GM19351 (cell line): ENCODE measurements around the gene ARHGEF12.

Experiments used
- ATAC-seq: cut with Tn5 transposase; IDR thresholded peaks from one replicate; pipeline ENCODE4 v1.9.1; 2021; ENCODE audit warnings: mild to moderate bottlenecking, moderate library complexity; ENCODE audit not compliant: unreplicated experiment

ARHGEF12 gene

DNA sequence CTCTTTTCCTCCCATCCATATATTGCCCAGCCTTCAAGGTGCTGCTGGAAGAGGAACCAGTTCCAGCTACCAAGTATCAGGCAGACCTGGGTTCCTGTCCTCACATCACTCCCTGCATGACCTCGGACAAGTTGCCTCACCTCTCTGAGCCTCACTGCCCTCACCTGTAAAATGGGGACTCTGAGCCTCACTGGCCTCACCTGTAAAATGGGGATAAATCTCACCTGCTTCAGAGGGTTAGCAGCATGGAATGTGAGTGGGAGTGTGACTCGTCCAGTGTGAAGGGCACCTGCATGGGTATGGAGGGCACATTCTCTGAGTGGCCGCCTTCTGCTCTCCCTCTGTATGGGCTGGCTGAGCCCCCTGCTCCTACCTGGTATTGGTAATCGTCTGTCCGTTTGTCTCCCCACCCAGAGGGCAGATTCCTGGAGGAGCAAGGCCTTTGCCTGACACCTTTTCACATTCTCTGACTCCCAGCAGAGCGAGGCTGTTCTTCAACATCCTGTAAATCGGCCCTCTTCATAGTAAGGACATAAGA, 179.0 kb downstream of the ARHGEF12 start:
- no peak for ATAC-seq

DNA sequence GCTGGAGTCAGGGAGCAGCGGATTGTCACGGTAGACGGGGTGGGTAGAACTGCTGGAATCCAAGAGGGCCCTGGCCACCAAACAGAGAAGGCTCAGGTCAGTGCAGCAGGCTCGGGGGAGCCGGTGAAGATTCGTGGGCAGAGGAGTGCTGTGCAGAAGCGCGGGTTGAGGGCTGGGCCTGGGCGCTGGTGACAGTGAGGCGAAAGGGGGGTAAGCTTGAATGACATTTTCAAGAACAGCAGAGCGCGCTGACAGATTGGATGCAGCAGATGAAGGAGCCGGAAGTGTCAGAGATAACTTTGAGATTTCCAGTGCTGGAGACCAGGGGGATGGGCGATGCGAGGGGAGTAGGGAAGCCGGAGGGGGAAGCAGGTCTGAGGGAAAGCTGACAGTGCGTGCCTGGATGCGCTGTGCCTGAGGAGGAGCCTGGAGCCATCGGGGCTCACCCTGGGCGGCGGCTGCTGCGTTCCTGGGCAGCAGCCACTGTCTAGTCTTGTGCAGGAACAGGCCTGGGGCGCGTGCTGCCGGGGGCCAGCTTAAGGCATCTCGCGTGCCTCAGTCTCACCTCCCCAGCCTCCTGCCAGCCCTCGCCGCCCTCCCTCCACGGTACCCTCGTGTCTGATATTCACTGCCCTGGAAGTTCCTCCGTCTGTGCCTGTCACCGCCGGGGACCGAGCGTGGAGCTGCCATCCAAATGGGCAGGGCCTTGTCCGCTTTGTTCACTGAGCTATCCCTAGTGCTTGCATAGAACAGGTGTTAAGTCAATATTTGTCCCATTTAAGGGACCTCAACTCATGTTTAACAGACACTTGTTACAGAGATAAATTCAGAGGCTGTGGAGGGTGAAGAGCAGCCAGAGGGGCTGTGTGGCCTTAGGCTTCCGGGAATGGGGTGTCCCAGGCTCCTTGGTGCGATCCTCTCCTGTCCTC, 180.5 kb downstream of the ARHGEF12 start:
- ATAC-seq, result no peak

DNA sequence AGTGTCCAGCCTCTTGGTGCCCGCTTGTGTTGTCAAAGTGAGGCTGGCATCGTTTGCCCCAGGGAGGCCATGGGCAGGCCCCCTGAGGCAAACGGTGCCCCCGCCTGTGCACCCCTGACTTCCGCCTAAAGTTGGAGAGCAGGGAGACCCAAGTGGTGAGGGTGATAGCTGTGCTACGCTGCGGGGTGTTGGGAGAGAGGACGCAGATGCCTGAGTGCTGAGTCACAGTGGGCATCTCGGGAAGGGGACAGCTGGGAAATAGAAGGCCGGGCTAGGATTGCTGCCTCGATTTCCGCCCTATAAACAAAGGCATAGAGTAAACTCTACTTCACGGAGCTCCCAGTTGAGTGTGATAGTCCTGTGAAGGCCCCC, 181.2 kb downstream of the ARHGEF12 start:
- no peak for ATAC-seq

DNA sequence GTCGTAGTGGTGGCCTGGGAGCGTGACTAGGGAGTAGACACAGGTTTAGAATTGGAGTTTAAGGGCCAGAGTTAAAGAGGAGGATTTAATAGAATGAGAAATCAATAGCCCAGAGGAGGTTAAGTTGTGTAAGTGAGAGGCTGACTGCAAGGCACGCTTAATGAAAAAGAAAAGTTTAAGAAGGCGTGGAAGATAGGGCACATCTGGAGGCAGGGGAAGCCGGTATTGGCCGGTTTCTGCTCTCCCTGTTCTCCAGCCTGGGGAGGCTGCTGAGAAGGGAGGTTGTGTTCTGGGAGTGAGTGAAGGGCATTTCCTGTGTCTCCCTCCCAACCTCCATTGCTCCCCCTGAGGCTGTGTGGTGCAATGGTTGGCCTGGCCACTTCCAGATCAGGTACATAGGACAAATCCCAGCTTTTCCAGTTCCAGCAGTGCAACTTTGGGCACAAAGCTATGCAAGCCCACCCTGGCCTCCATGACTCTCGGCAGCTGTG, 181.6 kb downstream of the ARHGEF12 start:
- no peak for ATAC-seq

DNA sequence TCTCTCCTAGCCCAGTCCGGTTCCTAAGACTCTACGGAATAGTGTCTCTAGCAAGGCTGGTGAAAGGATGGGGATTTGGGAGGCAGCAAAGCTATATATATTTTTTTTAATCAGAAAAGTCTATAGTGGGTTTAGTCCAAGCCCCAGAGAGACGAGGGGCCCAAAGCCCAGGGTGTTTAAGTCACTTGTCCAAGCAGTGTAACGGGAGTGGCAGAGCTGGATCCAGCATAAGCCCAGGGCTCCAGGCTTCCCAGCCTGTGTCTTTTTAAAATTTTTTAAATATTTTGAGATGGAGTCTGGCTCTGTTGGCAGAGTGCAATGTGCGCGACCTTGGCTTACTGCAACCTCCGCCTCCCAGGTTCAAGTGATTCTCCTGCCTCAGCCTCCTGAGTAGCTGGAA, 182.1 kb downstream of the ARHGEF12 start:
- ATAC-seq, result no peak

DNA sequence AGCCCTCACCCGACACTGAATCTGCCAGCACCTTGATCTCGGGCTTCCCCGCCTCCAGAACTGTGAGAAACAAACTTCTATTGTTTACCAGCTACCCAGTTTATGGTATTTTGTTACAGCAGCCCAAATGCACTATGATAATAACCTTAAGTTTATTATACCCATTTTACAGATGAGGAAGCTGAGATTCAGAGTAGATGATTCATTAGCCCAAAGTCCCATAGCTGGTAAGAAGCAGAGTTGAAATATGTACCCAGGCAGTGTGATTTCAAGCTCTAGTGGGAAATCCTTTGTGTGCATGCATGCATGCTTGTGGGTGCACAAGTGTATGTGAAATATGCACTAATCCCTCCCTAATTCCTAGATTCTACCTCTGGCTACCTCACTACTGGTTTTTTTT, 183.3 kb downstream of the ARHGEF12 start:
- ATAC-seq, result no peak

DNA sequence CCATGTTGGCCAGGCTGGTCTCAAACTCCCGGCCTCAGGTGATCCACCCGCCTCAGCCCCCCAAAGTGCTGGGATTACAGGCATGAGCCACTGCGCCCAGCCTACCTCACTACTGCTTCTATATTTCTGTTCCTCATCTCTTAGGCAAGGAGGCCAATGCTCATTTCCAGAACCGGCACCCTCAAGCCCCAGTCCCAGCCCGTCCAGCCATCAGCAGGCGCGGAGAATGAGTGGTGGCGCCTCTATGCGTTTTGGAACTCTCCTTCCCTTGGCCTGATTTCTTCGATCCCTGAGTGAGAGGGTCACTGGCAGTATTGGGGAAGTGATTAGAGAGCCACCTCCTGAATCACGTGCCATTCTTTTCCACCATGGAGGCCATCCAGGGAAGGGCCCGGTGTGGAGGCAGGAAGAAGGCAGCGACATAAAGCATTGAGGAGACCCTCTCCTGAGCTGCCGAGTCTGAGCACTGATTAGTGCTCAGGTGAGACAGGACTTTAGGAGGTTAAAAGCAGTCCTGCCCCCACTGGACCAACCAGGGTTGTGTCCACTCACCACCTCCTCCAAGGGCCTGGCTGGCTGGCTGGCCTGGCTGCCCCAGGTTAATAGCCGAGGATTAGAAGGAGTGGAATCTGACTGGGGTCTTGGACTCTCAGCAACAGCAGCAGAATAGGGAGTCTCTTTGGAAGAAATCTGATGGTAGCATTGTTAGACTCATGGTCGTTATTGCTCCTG, 184.0 kb downstream of the ARHGEF12 start:
- ATAC-seq, result no peak

DNA sequence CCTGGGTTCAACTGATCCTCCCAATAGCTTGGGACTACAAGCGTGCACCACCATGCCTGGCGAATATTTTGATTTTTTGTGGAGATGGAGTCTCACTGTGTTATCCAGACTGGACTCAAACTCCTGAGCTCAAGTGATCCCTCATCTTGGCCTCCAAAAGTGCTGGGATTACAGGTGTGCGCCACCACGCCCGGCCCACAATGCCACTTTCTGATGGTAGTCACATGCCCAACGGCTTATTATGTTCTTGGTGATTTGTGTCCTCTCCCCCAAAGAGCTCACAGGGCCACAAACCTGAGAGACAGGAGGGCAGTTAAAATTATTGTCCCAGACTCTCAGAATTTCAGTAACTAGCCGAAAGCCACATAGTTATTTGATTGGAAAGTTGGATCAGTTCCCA, 185.0 kb downstream of the ARHGEF12 start:
- ATAC-seq, result no peak

DNA sequence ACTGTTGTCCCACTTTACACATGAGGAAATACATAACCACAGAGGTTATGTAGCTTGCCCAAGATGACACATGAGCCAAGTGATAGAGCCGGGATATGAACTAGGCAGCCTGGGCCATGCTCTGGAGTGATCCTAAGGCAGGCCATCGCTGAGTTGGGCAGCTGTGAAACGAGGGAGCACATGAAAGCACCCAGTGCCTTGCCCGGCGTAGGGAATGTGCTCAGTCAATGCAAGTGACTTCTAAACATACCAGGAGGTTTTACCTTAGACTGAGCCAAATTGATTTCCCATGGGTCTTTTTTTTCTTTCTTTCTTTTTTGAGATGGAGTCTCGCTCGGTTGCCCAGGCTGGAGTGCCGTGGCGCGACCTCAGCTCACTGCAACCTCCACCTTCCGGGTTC, 185.8 kb downstream of the ARHGEF12 start:
- no peak for ATAC-seq

DNA sequence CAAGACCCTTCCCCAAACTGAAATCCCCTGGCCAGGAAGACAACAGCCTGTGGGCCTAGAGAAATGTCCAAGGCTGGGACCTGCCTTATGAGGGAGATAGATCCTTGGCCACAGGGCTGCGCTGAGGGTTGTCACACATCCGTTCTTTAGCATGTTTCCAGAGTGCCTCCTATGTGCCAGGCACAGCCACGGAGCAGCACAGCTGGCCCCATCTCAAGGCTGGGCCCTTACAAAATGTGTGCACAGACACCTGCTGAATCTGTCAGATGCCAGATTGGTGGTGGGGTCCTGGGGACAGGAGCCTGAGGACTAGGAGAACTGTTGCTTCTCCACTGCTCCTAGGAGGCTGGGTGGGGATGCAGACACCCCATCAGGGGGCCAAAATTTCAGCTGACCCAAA, 186.5 kb downstream of the ARHGEF12 start:
- no peak for ATAC-seq

DNA sequence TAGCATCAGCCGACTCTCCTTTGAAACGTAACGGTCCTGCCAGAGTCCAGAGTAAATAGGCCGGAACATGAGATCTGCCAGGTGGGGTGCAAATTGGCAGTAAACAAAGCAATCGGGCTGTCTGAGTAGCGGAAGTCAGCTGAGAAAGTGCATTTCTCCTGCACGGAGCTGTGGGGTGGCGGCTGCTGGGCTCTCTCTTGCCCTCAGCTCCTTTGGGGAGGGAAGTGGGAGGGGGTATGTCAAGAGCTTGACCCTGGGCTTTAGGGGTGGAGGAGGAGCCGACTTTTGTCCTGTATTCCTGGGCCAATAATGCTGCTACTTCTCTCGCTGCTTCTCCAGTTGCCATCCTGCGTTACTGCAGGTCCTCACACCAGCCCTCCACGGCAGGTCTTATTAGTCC, 187.0 kb downstream of the ARHGEF12 start:
- no peak for ATAC-seq

DNA sequence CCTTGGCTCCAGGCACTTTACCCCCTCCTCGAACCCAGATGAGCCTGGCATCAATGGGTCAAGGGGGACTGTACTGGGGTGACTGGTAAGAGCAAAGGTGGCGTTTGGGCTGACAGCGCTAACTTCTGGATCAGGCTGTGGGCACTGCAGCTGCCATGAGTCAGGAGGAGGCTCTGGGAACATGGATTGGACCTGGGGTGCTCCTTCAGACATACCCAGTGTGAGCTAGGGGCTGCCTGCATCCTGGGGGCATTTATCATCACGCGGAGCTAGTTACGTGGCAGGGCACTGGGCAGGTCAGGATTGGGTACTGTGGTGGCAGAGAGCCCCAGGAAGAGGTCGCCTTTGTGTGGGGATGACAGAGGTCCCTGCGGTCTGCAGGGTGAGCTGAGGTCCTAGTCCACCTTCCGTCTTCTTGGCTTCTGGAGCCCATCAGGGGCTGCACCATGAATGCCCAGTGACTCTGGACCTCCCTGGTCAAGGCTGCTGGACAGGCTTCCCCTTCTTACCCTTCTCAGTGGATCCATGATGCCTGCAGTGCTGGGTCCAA, 188.4 kb downstream of the ARHGEF12 start:
- ATAC-seq, result no peak

DNA sequence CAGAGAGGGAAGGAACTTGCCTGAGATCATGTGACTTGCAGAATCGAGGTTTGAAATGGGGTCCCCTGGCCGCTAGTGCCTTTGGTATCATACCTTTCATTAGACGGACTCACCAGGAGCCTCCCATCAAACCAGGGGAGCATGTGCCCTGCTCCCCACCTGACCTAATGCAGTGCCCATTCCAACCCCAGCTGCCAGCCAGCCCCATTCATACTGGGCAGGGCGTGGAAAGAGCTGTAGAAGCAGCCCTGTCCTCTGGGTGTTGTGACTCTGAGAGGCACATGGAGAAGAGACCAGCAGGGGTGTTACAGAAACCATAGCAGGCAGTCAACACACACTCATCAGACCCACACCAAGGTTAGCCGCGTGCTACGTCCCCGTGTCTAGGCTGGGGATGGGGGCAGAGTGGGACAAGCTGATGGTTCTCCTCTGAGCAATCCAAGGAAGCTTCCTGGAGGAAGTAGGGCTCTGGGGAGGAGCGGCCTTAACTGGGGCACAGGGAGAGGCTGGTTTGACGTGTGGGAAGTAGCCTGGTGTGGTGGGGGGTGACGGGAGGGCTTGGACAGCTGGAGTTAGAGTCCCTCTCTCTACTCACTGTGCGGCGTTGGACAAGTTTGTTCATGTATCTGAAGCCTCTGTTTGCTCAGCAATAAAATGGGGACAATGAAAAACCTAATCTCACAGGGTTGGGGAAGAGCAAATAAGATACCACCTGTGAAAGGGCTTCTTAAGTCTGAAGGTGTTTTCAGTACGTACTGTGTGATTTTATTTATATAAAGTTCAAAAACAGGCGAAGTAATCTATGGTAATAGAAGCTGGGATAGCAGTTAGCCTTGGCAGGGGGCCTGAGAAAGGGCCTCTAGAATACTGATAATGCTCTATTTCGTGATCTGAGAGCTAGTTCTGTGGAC, 189.3 kb downstream of the ARHGEF12 start:
- no peak for ATAC-seq

DNA sequence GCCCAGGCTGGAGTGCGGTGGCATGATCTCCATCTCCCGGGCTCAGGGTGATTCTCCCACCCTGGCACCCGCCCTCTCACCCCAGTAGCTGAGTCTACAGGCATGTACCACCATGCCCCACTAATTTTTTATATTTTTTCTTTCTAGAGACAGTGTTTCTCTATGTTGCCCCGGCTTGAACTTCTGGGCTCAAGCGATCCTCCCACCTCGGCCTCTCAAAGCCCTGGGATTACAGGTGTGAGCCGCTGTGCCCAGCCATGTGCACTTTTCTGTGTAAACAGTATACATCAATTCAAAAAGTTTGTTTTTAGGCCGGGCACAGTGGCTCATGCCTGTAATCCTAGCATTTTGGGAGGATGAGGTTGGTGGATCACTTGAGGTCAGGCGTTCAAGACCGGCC, 190.0 kb downstream of the ARHGEF12 start:
- no peak for ATAC-seq

DNA sequence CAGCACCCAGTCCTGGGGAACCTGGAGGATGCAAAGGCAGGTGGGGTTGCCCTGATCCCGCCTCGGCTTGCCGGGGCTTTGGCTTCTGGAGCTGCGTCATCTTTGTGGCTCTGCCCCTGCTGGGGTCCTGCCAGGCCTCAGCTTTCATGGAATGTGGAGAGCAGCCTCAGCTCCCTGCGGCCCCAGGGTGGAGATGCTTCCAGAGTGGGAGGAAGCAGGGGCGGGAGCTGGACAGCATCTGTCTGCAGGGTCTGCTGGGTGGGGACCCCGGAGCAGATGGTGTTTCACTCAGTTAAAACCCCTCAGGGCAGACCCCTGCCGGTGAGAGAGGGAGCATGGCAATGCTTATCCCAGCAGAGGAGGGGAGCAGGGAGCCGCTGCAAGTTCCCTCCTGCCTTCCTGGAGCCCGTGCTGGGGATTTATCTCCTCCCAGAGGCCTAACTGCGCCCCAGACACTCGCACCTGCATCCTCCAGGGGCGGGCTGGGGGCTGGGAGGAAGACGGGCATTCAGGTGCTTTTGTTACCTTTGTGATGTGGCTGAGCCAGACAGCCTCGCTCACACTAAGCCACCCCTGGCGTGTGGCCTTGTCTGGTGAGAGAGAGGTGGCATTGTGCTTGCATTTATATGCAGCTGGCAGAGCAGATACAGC, 191.0 kb downstream of the ARHGEF12 start:
- no peak for ATAC-seq

DNA sequence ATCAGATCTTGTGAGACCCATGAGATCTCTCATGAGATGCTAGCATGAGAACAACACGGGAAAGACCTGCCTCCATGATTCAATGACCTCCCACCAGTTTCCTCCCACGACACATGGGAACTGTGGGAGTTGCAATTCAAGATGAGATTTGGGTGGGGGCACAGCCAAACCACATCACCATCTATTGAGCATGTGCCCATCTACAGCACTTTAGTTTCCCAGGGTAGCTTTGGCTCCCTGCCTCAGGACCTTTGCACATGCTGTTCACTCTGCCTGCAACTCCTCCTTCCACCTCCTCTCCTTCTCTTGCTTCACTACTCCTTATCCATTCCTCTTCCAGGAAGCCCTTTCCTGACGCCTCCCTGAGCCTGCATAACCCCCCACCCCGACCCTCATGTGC, 192.5 kb downstream of the ARHGEF12 start:
- ATAC-seq, result no peak

DNA sequence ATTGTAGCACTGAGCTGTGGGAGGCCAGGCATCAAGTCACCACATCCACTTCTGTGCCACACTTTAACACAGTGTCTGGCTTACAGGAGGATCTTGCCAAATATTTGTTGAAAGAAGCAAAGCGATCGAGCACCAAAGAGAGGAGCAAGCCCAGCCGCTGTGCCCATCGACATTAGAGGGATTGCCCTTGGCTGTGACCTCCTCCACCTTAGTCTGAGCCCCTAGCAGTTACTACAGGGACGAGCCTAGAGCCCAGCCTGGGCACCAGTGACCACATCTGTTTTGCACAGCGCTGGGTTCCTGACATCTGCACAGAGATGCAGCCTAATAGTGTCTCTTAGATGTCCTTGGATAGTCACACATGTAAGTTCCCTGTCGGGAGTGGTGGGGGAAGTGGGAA, 193.0 kb downstream of the ARHGEF12 start:
- no peak for ATAC-seq

DNA sequence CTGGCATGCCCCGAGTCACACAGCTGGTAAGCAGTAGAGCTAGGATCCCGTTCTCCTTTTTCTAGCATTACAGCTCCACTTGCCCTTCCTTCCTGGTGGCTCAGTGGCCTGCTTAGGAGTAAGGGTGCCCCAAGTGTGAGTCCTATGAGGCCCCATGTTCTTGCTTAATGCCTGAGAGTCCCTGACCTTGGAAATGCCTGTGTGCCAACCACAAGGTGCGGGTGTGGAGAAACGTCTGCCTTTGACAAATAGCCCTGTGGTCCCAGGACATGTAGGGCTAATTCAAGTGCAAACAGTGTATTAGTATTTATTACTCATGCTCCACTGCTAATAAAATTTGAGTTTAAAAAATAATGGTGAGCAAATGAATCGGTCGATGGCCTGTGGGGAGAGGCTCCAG, 193.7 kb downstream of the ARHGEF12 start:
- no peak for ATAC-seq

DNA sequence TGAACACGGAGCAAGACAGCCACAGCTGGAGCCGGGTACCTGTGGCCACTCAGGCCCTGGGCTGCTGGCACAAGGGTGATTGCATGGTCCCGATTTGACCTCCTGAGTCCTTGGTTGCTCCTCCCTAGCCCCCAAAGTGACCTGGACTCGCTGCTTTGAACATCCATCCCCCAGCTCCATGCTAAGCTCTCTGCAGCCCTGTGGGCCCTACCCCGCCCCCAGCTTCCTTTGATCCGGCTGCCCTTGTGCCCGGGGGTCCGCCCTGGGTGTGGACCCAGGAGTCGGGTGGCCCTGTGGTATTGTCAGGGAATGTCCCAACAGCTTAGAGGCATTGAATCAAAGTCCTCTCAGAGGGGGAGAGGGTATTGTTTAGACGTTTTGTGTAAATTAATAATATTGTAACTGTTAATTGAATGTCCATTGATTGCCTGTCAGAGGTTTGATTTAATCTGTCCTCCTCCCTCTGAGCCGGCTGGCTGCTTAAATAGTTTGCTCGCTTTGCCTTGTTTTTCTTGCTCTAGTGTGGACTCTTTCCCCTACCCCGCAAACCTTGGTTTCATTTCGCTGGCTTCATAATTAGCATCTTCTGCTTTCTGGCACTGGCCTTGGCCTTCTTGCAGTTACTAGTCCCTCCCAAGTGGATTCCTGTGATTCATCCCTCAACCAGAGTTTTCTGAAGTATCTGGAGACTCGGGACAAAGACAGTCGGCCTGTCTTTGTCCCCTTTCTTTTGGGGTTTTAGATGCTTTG, 196.0 kb downstream of the ARHGEF12 start:
- ATAC-seq, result no peak
